ENCODE data around the gene CACNA1C.
A peak's percentile ranks its signal among the peaks of the same experiment; 100 is the strongest.

Gene CACNA1C

DNA sequence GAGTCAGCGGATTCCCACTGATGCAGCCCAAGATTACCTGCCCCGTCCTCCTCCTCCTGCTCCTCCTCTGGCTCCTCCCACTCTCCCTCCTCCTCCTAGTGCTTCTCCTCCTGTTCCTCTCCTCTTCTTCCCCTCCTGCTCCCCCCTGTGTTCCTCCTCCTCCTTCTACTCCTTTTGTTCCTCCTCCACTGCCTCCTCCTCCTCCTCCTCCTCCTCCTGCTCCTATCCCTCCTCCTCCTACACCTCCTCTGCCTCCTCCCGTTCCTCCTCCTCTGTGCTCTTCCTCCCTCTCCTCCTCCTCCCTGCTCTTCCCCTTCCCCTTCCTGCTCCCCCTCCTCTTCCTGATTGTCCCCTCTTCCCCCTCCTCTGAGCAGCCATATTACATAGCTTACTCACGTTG is 141.3 kb downstream of the CACNA1C start:
- DNase-seq = no peak

DNA sequence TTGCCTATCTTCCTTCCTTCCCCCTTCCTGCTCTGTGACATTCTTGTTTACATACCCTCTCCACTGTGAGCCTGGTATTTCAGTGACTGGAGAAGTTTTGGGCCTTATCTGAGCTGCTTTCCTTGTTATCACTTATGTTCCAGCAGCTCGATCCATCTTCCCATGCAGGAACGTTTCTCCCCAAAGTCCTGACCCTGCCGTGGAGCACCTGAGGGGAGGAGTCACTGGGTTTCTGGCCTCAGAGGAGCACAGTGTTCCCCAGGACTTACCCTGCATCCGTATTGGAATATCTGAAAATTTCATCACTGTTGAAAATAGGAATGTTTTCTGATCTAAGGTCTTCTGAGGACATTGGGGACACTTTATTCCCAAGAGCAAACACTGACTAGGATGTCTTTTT is 141.8 kb downstream of the CACNA1C start:
- no peak for DNase-seq

DNA sequence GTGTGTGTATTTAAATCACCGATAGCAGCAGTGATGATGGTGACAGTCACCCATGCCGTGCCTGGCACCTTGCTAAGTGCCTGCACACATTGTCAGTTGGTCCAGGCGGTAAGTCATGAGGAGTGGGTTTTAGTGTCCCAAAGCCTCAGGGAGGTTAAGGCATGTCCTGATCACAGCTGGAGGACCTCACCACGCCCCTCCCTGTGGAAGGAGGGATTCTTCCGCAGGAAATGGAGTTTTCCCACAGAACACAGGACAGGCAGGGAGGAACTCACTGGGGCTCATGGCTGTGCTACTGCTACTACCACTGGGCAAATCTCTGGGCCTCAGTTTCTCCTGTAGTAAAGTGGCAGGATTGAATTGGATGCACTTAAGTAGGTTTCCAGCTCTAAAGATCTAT is 142.3 kb downstream of the CACNA1C start:
- DNase-seq = no peak

DNA sequence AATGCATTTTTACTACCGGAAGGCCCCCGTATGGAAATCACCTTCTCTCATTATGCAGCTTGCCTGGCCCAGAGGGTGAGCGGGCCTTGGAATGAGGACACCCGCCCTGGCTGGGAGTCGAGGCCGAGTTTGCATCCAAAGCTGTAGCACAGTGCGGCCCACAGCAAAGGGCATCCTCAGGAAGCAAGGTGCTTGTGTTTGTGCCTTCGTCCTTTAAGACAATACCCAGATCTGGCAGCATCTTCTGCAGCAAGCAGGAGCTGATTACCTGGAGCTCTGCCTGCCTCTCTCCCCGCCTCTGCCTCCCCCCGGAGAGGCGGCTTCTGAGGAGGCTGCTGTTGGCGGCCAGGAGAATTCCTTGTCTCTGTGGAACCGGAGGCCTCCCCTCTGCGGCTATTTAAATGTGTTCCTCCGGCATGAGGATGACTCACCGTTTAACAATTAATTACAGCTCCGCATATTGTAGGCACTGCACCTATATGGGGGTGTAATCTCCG is 145.3 kb downstream of the CACNA1C start:
- DNase-seq = peak in 24 of 58 donors; percentile 5 to 69 (median 26)

DNA sequence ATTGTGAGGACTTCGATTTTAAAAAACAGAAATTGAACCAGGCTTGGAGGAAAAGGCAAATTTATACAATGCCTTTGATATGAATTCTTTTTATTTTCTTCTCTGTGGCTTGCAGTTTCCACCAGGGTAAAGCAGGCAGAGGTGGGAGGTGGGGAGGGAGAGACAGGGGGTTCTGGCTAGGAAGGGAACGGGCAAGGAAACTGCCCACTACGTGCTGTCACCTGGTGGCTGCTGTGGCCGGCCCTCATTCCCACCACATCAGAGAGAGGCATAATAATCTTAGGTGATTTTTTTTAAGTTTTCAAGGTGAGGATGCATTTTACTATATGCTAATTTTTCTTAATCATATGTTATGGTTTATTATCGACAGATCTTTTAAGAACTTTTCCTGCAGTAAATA is 145.8 kb downstream of the CACNA1C start:
- no peak for DNase-seq

DNA sequence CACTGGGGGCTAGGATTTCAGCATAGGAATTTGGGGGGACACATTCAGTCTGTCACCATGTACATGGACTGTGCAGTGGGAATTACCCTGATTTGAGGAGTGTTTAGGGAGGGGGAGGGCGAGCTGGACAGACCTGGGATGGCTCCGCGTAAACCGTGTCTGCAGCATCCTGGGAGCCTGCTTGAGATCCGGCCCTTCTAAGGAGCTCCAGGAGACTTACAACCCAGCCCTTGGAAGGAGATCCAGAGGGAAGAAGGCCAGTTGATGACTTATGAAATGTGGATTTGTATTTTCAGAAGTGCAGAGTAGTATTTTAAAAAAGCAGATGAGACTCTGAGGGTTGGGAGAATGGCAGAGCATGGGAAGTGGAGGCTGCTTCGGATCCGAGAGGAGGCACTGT is 153.2 kb downstream of the CACNA1C start:
- no peak for DNase-seq

DNA sequence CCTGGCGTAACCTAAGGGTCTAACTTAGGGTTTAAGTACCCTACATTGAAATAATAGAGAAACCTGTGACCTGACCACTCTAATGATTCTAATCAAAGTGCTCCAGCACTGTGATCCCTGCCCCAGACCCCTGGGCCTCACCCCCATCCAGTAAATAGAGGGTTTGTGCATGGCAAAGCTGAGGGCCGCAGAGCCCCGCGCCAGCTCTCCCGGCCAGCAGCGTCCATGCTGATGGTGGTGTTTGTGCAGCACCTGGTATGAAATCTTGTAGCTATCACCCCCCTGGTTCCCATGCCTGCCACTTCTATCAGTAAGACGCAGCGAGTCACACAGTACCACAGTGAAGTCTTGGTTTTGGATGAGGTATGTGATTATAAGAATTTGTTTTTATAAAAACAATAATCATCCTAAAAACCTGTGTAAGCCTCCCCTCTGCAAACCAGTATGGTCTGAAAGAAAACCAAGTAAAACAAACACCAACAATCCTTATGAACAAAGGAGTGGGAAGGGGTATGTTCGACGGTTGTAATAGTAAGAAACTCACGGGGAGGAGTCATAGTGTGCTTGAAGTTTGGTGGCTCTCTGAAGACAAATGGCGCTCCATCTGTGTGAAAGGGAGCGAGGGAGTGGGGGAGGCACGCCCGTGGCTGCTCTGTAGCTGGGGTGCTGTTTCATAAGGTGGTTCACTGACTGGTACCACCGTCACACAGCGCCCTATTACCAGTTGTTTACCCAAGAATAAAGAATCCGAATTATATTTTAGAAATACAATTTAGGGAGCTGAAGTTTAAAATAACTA is 156.2 kb downstream of the CACNA1C start:
- DNase-seq = no peak

DNA sequence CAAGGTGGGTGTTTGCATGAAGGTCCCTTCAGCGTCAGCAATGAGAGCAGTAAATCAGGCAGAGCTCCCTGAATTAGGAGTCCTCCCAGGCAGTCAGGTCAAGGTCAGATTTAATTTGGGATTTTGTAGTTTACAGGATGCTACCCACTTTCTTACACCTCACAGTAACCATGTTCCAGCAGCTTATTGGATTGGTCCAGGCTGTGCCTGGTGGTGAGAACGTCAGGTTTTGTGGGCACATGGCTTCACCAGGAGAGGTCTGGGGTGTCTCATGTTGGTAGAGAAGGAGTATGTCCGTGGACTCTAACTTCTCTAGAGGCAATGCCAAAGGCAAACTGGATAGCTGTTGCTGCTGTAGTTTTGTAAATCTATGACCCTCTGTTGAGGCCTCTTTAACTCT is 158.3 kb downstream of the CACNA1C start:
- no peak for DNase-seq

DNA sequence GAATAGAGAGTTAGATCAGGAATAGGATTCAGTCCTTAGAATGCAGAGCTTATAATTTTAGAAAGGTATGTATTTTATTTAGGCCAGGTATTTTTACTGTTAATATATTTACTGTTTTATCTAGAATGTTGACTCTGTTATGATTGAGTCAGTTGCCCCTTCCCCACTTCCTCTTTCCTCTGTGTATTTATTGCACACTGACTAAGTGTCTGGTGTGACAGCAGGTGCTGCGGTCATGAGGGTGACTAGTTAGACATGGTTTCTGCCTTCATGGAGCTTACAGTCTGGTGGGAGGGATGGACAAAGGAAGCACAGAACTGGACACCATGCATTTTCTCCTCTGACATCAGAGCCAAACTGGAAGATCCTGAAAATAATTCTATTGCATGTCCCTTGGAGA is 159.8 kb downstream of the CACNA1C start:
- no peak for DNase-seq

DNA sequence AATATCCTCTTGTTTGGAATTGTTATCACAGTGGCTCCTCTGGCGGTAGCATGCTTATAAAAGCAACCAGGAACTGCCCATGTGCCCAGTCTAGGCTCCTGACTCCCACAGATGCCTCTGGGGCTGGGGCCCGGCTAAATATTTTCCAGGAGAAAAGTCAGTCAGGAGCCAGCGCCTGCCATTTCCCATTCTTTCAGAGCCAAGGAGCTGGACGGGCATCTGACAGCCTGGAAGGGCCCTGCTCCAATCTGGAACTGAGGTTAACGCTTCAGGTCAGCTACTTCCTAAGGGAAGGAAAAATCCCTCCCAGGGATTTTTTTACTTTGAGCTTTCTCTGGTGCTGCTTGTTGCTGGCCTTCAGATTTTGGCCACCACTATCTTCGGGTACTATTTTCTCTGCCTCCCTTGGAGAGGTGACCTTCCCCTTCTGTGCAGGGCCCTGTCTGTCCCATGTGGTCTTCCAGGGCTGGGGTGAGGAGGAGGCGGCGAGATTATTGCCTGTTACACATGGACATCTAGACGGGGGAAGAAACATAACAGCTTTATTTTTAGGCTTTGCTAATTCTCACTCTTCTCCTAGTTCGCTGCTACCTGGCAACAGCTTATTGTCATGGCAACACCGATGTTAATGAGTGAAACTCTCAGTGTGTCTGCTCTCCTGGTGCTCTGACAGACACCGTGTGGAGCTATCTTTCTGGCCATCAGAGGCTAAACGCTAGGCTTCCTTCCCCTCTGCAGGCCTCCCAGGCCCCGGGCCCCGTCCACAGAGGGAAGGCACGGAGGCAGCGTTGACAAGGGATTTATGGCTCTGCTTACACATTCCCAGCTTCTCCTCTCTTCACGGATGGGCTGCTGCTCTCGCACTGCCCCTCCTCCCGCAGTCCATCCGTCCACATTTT is 160.4 kb downstream of the CACNA1C start:
- DNase-seq = peak in 37 of 58 donors; percentile 5 to 74 (median 38)

DNA sequence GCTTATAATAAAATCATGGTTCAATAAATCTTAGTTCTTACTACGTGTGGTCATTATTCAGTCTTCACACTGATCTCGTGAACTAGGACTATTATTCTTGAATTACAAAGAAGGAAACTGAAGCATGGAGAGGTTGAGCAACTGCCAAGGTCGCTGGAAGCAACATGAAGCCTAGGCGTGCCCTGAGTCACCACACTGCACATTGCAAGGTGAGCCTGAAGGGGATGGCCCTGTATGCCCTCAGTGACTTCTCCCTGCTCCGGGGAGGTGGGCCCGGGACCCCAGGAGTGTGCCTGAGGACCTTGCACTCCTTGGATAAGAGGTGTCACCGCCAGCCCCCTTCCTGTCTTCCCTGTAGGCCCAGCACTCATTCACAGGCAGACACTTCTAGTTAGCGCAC is 161.6 kb downstream of the CACNA1C start:
- DNase-seq = no peak

DNA sequence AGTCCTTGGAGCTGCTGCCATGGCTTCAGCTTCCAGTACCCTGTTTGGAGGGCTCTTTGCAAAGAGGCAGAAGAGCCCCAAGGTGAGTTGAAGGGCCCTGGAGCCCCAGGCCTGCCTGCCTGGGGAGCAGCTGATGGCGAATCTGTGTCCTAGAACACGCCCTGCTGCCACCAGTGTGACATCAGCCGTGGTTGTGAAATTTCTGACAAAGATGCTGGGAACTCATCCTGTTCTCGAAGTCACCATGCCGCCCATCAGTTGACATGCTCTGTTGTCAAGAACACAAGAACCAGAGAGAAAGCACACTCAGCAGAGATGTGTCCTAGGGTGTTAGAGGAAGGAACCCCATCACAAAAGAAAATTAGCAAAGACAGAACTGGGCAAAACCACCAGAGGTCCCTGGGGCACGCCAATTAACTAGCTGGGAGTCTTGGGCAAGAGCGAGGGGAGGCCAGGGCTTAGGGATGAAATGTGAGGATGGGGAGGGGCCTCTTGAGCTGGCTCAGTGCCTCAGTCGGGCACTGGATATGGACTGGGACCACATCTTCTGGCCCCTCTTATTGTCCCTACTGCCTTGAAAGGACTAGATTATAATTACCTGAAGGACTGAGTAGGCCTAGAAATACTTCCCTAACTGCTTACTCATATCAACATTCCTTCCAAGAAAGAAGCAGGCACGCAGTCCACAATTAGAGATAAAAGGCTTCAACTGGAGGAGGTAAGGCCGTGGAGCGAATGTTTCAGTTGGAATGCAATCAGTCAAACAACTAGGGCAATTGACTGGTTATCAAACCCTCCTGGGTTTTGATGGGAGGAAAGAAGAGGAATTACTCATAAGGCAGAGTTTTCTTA is 163.1 kb downstream of the CACNA1C start:
- DNase-seq = no peak

DNA sequence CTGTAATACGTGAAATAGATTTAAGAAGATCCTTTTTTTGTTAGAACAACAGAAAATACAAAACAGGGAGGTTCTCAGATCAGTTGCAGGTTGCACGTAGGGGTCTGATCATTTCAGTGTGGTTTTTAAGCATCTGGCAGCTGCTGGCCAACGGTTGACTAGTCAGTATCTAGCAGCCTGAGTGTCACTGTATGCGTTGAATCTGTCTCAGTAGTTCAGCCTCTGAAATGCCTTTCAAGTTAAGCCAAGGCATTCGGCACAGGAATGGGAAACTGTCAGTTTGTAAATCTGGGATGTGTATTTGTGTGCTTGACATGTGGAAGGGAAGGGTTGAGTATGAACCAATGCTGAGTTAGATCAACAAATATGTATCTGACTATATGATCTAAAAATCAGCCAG is 165.9 kb downstream of the CACNA1C start:
- no peak for DNase-seq

DNA sequence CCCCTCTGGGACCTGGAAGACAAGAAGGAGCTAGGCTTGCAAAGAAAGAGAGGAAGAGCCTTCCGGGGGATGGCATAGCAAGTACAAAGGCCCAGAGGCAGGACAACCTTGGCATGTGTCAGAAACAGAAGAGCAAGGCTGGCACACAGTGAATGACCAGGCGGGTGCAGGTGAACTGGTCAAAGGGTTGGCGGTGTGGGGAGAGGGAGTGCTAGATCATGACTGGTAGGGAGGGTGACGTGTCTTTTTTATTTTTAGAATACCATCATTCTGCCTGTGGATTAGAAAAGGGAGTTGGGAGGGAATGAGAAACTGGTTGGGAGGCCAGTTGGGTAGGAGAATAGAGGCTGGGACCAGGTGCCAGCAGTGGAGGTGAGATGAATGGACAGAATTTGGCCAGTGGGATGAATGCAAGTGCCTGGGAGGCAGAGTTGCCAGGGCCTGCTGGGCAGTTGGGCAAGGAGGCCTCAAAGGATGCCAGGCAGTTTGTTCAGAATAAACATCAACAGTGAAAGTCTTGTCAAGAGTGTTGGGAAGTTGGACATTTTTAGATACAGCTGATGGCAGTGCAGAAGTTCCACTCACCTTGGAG is 168.3 kb downstream of the CACNA1C start:
- peak in 16 of 58 donors; percentile 3 to 49 (median 15) for DNase-seq

DNA sequence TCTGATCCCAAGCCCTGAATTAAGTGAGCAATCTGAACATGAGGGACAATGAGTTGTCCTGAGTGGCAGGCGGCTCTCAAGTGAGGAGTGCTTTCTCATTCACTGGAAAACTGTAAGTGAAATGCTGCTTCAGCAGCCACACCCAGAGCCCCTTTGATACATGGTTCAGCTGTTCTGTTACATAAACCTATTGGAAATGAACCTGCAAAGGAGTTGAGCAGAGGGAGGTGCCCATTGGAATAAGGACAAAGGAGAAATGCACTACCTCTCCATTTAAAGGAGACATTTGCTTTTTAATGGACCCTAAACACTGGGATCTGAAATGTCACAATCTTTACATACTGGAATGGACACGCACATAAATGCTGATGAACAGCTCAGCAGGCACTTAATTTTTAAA is 169.9 kb downstream of the CACNA1C start:
- DNase-seq = no peak

DNA sequence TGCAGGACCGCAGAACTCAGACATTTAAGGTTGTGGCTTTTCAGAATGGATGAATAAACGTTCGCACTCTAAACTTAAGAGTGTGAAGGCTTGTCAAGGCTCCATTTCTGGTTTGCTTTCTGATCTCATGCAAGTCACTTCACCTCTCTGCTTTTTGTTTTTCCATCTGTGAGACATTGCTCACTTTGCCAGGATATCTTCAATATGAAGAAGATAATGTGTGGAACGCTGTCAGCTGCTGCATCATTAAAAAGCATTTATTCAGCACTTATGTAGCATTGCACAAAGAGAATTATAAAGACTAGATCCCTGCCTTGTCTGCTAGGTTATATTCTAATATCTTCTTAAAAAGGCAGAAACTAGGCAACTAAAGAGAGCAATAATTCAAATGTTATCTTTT is 172.2 kb downstream of the CACNA1C start:
- DNase-seq = no peak

DNA sequence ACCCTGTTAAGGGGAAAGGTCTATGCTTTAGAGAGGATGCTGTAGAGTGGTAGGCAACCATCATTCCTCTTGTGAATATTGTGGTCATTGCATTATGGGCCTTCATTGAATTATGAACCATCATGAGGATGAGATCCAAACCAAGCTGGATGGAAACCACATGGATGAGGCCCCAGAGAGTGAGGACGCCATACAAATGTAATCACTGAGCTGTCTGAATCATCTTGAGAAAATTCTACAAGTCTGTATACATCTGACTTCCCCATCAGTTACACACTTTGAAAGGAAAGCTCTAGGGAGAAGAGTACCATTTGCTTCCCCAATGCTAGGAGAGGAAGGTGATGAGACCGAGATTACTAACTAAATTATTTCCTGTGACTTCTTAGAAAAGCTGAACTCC is 172.9 kb downstream of the CACNA1C start:
- DNase-seq = no peak

DNA sequence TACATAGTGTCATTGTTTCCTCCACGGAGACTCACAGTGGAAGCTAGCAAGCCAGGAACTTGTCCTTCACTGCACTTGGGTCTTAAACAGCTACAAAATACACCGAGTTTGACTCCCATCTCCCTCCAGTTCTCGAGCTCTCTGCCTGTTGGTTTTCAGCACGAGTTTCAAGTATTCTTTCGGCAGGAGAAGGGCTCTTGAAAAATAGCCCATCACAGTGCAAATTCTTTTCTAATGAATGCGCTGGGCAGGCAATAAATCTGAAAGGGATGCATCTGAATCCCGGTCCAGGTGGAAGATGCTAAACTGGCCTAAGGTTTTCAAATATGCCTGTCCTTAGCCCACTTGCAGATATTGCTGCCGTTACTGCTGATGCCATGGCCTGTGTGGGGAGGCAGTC is 173.9 kb downstream of the CACNA1C start:
- no peak for DNase-seq

DNA sequence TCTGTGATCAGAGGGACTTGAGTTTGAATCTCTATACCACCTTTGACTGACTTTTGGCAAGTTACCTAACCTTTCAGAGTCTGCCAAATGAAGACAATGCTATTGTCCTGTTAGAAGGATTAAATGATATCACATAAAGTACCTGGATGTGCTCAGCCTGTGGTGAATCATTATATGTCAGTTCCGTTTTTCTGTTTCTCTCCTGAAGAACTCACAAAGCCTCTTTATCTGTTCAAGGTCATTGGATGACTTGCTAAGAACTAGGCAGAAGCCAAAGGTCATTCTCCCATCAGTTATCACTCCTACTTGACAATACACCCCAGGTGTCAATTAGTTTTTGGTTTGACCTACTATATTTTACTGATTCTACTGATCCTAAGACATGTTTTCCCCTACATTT is 174.6 kb downstream of the CACNA1C start:
- DNase-seq = no peak

DNA sequence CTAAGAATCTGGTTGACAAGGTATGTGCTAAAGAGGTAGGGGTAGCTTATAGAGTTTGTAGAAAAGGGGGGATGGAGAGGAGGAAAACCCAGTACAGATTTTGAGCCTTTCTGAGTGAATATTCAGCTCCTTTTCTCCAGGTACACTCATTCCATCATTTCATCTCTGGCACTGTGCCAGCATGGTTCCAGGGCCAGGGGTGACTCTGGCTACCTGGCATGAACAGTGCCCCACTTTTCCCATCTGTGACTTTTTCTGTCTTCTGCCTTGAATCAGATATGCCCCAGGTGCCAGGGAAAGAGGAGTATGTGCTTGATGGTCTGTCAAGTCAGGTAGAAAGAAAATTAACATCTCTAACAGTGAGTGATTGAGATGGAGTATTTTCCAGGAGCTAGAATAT is 175.7 kb downstream of the CACNA1C start:
- no peak for DNase-seq

Measured in anterior cingulate cortex (tissue), 58 donors.